Astrocyte of the spinal cord (primary cell): Measurements from ENCODE around the gene RO60.
A peak's percentile ranks its signal among the peaks of the same experiment; 100 is the strongest.

ENCODE experiments used
- DNase-seq: peaks from one replicate; pipeline ENCODE4 v3.0.0; 2011; ENCODE audit warnings: low read depth, low spot score
- H3K4me3 ChIP-seq: 2 replicates; pipeline ENCODE4 v1.5.1; 2011; ENCODE audit warnings: low read depth, mild to moderate bottlenecking, low read length, moderate library complexity
- in situ Hi-C: cut with HindIII; loops from 2 replicates; pipeline ENCODE4 v1.10.0; 2017; ENCODE audit warnings: low sequenced_read_pairs
- TF ChIP-seq, protein P1 (sequence below): IDR thresholded peaks from 2 replicates; pipeline ENCODE4 v1.5.1; 2012; ENCODE audit warnings: low read depth, mild to moderate bottlenecking, low read length, inconsistent platforms

Gene RO60

DNA sequence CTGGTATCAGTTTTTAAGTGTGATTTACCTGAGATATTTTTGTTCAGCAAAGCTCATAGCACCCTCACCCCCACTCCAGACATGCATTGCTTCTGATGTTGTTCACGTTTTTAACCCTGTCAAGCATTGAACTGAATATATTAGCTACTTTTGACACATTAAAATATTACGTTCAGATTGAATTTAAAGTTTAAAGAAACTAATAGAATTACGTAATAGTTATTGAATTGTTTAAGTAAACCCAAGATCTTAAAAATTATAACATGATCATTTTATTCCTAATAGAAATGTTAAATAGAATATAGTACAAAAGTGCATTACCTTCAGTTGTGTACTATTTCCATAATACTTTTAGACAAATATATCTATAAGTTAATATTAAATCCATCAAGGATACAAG is 26.9 kb downstream of the RO60 start:
- no peak overlapping the region for H3K4me3 ChIP-seq
- TF ChIP-seq, protein P1, sequence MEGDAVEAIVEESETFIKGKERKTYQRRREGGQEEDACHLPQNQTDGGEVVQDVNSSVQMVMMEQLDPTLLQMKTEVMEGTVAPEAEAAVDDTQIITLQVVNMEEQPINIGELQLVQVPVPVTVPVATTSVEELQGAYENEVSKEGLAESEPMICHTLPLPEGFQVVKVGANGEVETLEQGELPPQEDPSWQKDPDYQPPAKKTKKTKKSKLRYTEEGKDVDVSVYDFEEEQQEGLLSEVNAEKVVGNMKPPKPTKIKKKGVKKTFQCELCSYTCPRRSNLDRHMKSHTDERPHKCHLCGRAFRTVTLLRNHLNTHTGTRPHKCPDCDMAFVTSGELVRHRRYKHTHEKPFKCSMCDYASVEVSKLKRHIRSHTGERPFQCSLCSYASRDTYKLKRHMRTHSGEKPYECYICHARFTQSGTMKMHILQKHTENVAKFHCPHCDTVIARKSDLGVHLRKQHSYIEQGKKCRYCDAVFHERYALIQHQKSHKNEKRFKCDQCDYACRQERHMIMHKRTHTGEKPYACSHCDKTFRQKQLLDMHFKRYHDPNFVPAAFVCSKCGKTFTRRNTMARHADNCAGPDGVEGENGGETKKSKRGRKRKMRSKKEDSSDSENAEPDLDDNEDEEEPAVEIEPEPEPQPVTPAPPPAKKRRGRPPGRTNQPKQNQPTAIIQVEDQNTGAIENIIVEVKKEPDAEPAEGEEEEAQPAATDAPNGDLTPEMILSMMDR = no peak
- in situ Hi-C loops = no loop called here
- DNase-seq = no peak

GRCh38 chr1:193087893-193088292 is 28.5 kb downstream of the RO60 start:
- DNase-seq = no peak
- in situ Hi-C loops = no loop called here
- TF ChIP-seq, protein P1 = no peak
- no peak overlapping the region for H3K4me3 ChIP-seq

DNA sequence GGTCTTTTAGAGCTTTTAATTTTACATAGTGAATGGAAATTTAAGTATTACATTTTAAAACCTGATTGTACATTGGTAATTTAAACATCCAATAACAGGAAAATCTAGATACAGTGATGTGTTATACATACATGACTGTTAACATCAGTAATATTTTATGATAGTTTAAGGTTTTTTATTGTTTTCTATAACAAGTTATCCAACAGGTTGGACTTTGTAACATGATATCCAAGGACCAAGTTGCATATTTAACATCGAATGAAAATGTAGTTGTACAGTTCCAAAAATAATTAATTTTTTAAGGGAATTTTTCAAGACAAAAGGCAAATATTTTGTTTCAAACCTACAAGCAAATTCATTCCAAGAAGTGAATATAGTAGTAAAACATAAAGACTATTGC is 31.5 kb downstream of the RO60 start:
- in situ Hi-C loops = no loop called here
- TF ChIP-seq, protein P1 = no peak
- no peak overlapping the region for H3K4me3 ChIP-seq
- DNase-seq = no peak

DNA sequence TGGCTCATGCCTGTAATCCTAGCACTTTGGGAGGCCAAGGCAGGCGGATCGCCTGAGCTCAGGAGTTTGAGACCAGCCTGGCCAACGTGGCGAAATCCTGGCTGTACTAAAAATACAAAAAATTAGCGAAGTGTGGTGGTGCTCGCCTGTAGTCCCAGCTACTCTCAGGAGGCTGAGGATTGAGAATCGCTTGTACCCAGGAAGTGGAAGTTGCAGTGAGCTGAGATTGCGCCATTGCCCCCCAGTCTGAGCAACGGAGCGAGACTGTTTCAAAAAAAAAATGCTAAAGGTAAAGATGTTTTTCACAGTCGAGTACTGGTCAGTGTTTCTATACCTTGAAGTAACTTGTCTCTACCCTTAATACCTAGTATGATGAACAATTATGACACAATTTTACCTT is 34.7 kb downstream of the RO60 start:
- no peak for DNase-seq
- in situ Hi-C loops = no loop called here
- TF ChIP-seq, protein P1 = no peak
- H3K4me3 ChIP-seq = no peak overlapping the region

DNA sequence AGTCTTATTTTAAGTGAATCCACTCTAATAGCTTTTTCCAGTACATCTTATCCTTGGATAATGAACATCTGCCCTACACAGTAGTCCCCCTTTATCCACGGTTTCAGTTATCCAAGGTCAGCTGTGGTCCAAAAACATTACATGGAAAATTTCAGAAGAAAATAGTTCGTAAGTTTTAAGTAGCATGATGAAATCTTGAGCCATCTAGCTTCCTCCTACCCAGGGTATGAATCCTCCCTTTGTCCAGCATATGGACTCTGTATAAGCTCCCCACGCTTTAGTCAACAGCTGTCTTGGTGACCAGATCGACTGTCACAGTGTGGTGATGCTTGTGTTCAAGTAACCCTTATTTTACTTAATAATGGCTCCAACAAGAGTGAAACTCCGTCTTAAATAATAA is 43.2 kb downstream of the RO60 start:
- no peak overlapping the region for H3K4me3 ChIP-seq
- no peak for DNase-seq
- TF ChIP-seq, protein P1 = no peak
- in situ Hi-C loops = no loop called here

GRCh38 chr1:193103759-193104501 is 44.5 kb downstream of the RO60 start:
- in situ Hi-C loops = no loop called here
- TF ChIP-seq, protein P1 = no peak
- H3K4me3 ChIP-seq = peak overlapping the region; percentile 80
- DNase-seq = peak; percentile 31
